Adrenal gland (tissue), 5 donors: Measurements from ENCODE around the gene CAV2.

Experiments used
- POLR2A ChIP-seq, 2 donors: fragments of 450-650 bp; IDR thresholded peaks; one replicate each; pipeline ENCODE4 v1.6.1; 2017; ENCODE audit warnings: antibody characterized with exemption in 2 of 2, mild to moderate bottlenecking in 2 of 2, moderate library complexity in 1 of 2
- TF ChIP-seq, protein P1 (sequence below), 6 experiments: fragments of 450-650 bp in 4 of 6; fragments of 200-600 bp in 2 of 6; sonication (generic) in 1 of 6; IDR thresholded peaks; 1 replicate in 5 of 6; 2 replicates in 1 of 6; pipeline versions ENCODE4 v1.5.1 to v1.8.0; 2016 to 2021; ENCODE audit warnings: antibody characterized with exemption in 6 of 6, mild to moderate bottlenecking in 2 of 6, moderate library complexity in 1 of 6
- donor health status: DM: no; HTN: no; CAD: no.

DNA sequence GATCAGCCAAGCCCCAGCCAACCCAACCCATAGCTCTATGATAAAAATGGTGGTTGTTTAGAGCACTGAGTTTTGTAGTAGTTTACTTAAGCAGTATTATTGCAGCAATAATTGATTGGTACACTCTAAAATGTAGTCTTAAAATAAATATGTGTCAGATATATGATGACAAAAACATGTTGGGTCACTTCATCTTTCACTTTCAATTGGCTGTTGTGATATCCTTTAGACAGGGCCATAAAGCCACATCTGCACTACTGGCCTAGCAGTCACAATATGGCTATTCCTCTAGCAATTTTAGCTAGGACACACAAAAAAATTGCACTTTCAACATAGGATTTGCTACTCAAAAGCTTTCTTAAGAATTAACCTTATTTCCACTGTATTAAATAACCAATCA lies 19.4 kb downstream of the CAV2 start:
- TF ChIP-seq, protein P1, sequence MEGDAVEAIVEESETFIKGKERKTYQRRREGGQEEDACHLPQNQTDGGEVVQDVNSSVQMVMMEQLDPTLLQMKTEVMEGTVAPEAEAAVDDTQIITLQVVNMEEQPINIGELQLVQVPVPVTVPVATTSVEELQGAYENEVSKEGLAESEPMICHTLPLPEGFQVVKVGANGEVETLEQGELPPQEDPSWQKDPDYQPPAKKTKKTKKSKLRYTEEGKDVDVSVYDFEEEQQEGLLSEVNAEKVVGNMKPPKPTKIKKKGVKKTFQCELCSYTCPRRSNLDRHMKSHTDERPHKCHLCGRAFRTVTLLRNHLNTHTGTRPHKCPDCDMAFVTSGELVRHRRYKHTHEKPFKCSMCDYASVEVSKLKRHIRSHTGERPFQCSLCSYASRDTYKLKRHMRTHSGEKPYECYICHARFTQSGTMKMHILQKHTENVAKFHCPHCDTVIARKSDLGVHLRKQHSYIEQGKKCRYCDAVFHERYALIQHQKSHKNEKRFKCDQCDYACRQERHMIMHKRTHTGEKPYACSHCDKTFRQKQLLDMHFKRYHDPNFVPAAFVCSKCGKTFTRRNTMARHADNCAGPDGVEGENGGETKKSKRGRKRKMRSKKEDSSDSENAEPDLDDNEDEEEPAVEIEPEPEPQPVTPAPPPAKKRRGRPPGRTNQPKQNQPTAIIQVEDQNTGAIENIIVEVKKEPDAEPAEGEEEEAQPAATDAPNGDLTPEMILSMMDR (IDR thresholded peaks at IDR 0.05): no peak
- no peak for TF ChIP-seq POLR2A (IDR thresholded peaks at IDR 0.05)
